H1 (cell line): ENCODE data around the gene VGLL1. TPM values are rescaled to one million over a fixed set of nuclear protein-coding genes. Genes with fewer than 3 reads are reported as not detected.

ENCODE experiments used
- CTCF ChIA-PET: fragments of 300-600 bp; sonication (Branson Sonifier 250); formaldehyde crosslinking; loops from one replicate; lab custom pipeline; 2021; ENCODE audit not compliant: partially characterized antibody; lab: Charles Lee
- POLR2A ChIA-PET: fragments of 300-600 bp; sonication (Branson Sonifier 250); formaldehyde crosslinking; loops from one replicate; lab custom pipeline; 2021; ENCODE audit warnings: inconsistent platforms; ENCODE audit not compliant: partially characterized antibody; lab: Charles Lee
- DNase-seq, 2 experiments: peaks; one replicate each; pipeline versions ENCODE4 v3.0.0 to v3.0.0-alpha.2; 2010 to 2022; ENCODE audit warnings: low spot score in 2 of 2, low read depth in 1 of 2, mixed read lengths in 1 of 2
- FAIRE-seq: peaks from 2 replicates; lab custom pipeline; 2011; peaks lifted over from hg19 to GRCh38; lab: Jason Lieb, UNC
- H2AFZ ChIP-seq: 2 replicates; pipeline ENCODE4 v1.8.1; 2012; ENCODE audit warnings: low read length, inconsistent platforms
- H2AK5ac ChIP-seq: 2 replicates; pipeline ENCODE4 v1.6.1; 2013; ENCODE audit warnings: low read depth, low read length
- H2BK120ac ChIP-seq: replicated peaks from 2 replicates; pipeline ENCODE3; 2013; ENCODE audit warnings: low read depth, low read length, inconsistent platforms
- H2BK12ac ChIP-seq: 2 replicates; pipeline ENCODE4 v1.6.1; 2013; ENCODE audit warnings: low read depth, low read length
- H2BK15ac ChIP-seq: 2 replicates; pipeline ENCODE4 v1.6.1; 2013; ENCODE audit warnings: low read length
- H2BK20ac ChIP-seq: 2 replicates; pipeline ENCODE4 v1.6.1; 2013; ENCODE audit warnings: low read length
- H2BK5ac ChIP-seq: 2 replicates; pipeline ENCODE4 v1.6.1; 2013; ENCODE audit warnings: low read depth, low read length
- H3K14ac ChIP-seq: 2 replicates; pipeline ENCODE4 v1.6.1; 2013; ENCODE audit warnings: inconsistent platforms; ENCODE audit not compliant: insufficient read length
- H3K18ac ChIP-seq: 2 replicates; pipeline ENCODE4 v1.6.1; 2013; ENCODE audit warnings: low read length; ENCODE audit errors: extremely low read depth
- H3K23ac ChIP-seq: 2 replicates; pipeline ENCODE4 v1.6.1; 2013; ENCODE audit warnings: inconsistent platforms; ENCODE audit not compliant: insufficient read length
- H3K23me2 ChIP-seq: 2 replicates; pipeline ENCODE4 v1.6.1; 2013; ENCODE audit warnings: low read depth, low read length
- H3K27ac ChIP-seq: 2 replicates; pipeline ENCODE4 v1.6.1; 2011; ENCODE audit warnings: low read depth, low read length, inconsistent platforms
- H3K27me3 ChIP-seq, 4 experiments: replicated peaks in 1 of 4; 1 replicate in 1 of 4; 2 replicates in 3 of 4; pipeline versions ENCODE4 v1.6.1 to v1.8.1; 2011 to 2013; ENCODE audit warnings: low read length in 3 of 4, mild to moderate bottlenecking in 3 of 4, inconsistent platforms in 2 of 4, mixed read lengths in 2 of 4, moderate library complexity in 1 of 4; ENCODE audit not compliant: control insufficient read depth in 3 of 4, insufficient read depth in 3 of 4; ENCODE audit errors: extremely low read depth in 1 of 4
- H3K36me3 ChIP-seq, 4 experiments: 2 replicates each; pipeline versions ENCODE4 v1.6.1 to v1.8.1; 2011 to 2013; ENCODE audit warnings: mild to moderate bottlenecking in 4 of 4, low read length in 3 of 4, moderate library complexity in 2 of 4, control low read depth in 1 of 4, inconsistent platforms in 1 of 4; ENCODE audit not compliant: insufficient read depth in 4 of 4, control insufficient read depth in 2 of 4
- H3K4ac ChIP-seq: replicated peaks from 2 replicates; pipeline ENCODE3; 2013; ENCODE audit warnings: low read length, low read depth, mixed read lengths, inconsistent platforms; ENCODE audit not compliant: insufficient read length
- H3K4me1 ChIP-seq, 4 experiments: replicated peaks in 1 of 4; 1 replicate in 1 of 4; 2 replicates in 3 of 4; pipeline versions ENCODE4 v1.6.1 to v1.8.1; 2011 to 2013; ENCODE audit warnings: low read length in 3 of 4, inconsistent platforms in 2 of 4, mixed read lengths in 1 of 4; ENCODE audit not compliant: insufficient read depth in 4 of 4, control insufficient read depth in 3 of 4
- H3K4me2 ChIP-seq, 2 experiments: 2 replicates each; pipeline versions ENCODE4 v1.6.1 to v1.8.1; 2011 to 2013; ENCODE audit warnings: low read depth in 2 of 2, low read length in 2 of 2, control low read depth in 1 of 2, inconsistent platforms in 1 of 2, mild to moderate bottlenecking in 1 of 2; ENCODE audit not compliant: insufficient read depth in 1 of 2
- H3K4me3 ChIP-seq, 4 experiments: fragments of 200-600, 300-600 bp in 1 of 4; sonication (generic), shearing (Covaris generic), sonication (Bioruptor Twin) in 1 of 4; 2 replicates each; pipeline versions ENCODE4 v1.5.1 to v1.8.1; 2011 to 2016; ENCODE audit warnings: low read length in 4 of 4, low read depth in 3 of 4, control low read depth in 2 of 4, inconsistent platforms in 2 of 4, mild to moderate bottlenecking in 2 of 4, mixed read lengths in 1 of 4, moderate library complexity in 1 of 4; ENCODE audit not compliant: insufficient read depth in 2 of 4; ENCODE audit errors: extremely low read depth in 1 of 4
- H3K56ac ChIP-seq: replicated peaks from 2 replicates; pipeline ENCODE3; 2013; ENCODE audit warnings: low read depth, mild to moderate bottlenecking, mixed read lengths, low read length, inconsistent platforms; ENCODE audit not compliant: insufficient read length
- H3K79me1 ChIP-seq: 2 replicates; pipeline ENCODE4 v1.6.1; 2013; ENCODE audit warnings: low read depth, low read length, control low read depth
- H3K79me2 ChIP-seq, 2 experiments: 2 replicates each; pipeline versions ENCODE4 v1.6.1 to v1.8.1; 2012 to 2013; ENCODE audit warnings: low read length in 2 of 2, mild to moderate bottlenecking in 2 of 2, inconsistent platforms in 1 of 2; ENCODE audit not compliant: insufficient read depth in 2 of 2, control insufficient read depth in 1 of 2
- H3K9ac ChIP-seq, 4 experiments: replicated peaks in 1 of 4; 1 replicate in 1 of 4; 2 replicates in 3 of 4; pipeline versions ENCODE4 v1.6.1 to v1.8.1; 2011 to 2013; ENCODE audit warnings: low read depth in 3 of 4, low read length in 3 of 4, control low read depth in 2 of 4, mild to moderate bottlenecking in 2 of 4, moderate library complexity in 2 of 4, inconsistent platforms in 1 of 4; ENCODE audit errors: extremely low read depth in 1 of 4
- H3K9me3 ChIP-seq, 2 experiments: 2 replicates each; pipeline versions ENCODE4 v1.6.1 to v1.8.1; 2012 to 2013; ENCODE audit warnings: mild to moderate bottlenecking in 2 of 2, moderate library complexity in 2 of 2, control low read depth in 1 of 2, inconsistent platforms in 1 of 2, low read depth in 1 of 2, low read length in 1 of 2, mixed read lengths in 1 of 2; ENCODE audit not compliant: insufficient read depth in 2 of 2
- H4K20me1 ChIP-seq, 2 experiments: replicated peaks in 1 of 2; 2 replicates each; pipeline versions ENCODE3 to v1.8.1; 2011 to 2013; ENCODE audit warnings: inconsistent platforms in 2 of 2, low read length in 2 of 2, mild to moderate bottlenecking in 1 of 2; ENCODE audit not compliant: insufficient read depth in 2 of 2, control insufficient read depth in 1 of 2
- H4K5ac ChIP-seq: 2 replicates; pipeline ENCODE4 v1.6.1; 2013; ENCODE audit warnings: low read length, low read depth, mixed read lengths, inconsistent platforms; ENCODE audit not compliant: insufficient read length
- H4K8ac ChIP-seq: 2 replicates; pipeline ENCODE4 v1.8.0; 2013; ENCODE audit warnings: mild to moderate bottlenecking, moderate library complexity, low read length, inconsistent platforms; ENCODE audit not compliant: insufficient read depth; ENCODE audit errors: extremely low read depth
- H4K91ac ChIP-seq: replicated peaks from 2 replicates; pipeline ENCODE3; 2013; ENCODE audit warnings: low read length, mixed read lengths, inconsistent platforms; ENCODE audit not compliant: insufficient read length
- TCF12 ChIP-seq: IDR thresholded peaks from 2 replicates; pipeline ENCODE4 v1.6.1; 2011; ENCODE audit warnings: low read depth, mild to moderate bottlenecking, low read length
- WGBS, 2 experiments: shearing (Covaris generic) in 1 of 2; methylation state at CpG; one replicate each; pipeline versions ENCODE4 v1.1.6 to v1.1.7; 2013 to 2015; ENCODE audit warnings: low lambda C conversion rate in 2 of 2, mixed read lengths in 2 of 2, inconsistent platforms in 1 of 2, low coverage in 1 of 2, missing lambda C conversion rate in 1 of 2; ENCODE audit not compliant: insufficient replicate concordance in 2 of 2, insufficient coverage in 1 of 2, insufficient read length in 1 of 2; ENCODE audit errors: extremely low coverage in 1 of 2, missing lambda C conversion rate in 1 of 2; 5-methylcytosine and 5-hydroxymethylcytosine counted together
- polyA plus RNA-seq, 7 experiments: library from polyadenylated mRNA; depleted of rRNA in 3 of 7; stranded (reverse) in 5 of 7; unstranded in 2 of 7; fragments of >200 nt in 5 of 7; fragments of 200-250 nt in 2 of 7; gene quantifications; 1 replicate in 5 of 7; 2 replicates in 1 of 7; 4 replicates in 1 of 7; pipeline versions ENCODE4 v1.2.1 to v1.2.3, GENCODE V29; 2011 to 2013; ENCODE audit warnings: missing spikeins in 2 of 7, mixed read lengths in 2 of 7
- total RNA-seq: library from RNA; stranded (reverse); fragmentation: NEBNext Ultra II Directional; extraction: Animal tissue kit (Norgen Biotek cat#: 25700); gene quantifications from 2 replicates; pipeline ENCODE4 v1.2.1, GENCODE V29; 2021
- TF ChIP-seq, protein P1 (sequence below): IDR thresholded peaks from 2 replicates; pipeline ENCODE4 v1.6.1; 2011; ENCODE audit warnings: low read depth, mild to moderate bottlenecking, low read length; ENCODE audit not compliant: insufficient read depth

The VGLL1 gene
- total and polyA plus RNA-seq, 2 of the 8 experiments (the other 6 are each of a cell fraction or from before 2014, with no cell fraction given): not detected

DNA sequence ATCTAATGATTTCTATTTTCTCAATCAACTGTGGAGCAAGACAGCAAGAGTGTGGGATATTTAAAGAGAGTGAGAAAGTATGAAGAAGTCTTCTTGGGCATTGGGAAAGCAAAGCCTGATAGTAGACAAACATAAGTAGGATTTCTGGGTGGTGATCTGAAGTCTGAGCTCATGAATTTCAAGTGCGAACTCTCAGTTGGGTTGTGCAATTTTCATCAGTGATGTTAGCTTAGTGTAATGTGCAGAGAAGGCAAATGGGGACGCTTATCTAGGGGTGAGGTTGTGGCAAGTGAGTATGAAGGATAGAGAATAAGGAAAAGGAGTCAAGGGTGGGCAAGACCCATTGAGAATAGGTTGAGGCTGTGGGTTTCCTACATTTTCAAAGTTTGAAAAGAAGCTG is 23.7 kb downstream of the VGLL1 start:
- no peak overlapping the region for H4K91ac ChIP-seq
- no peak overlapping the region for H3K9ac ChIP-seq
- no peaks in the 10 kb centered on the region for H3K4me1 ChIP-seq
- no peaks in the 10 kb centered on the region for H3K23me2 ChIP-seq
- no peak for DNase-seq
- no peaks in the 10 kb centered on the region for H3K79me2 ChIP-seq
- H3K4me2 ChIP-seq: no peak overlapping the region
- no peak overlapping the region for H3K18ac ChIP-seq
- no peaks in the 10 kb centered on the region for H3K9me3 ChIP-seq
- ChIA-PET CTCF (interaction anchor here (0.8 kb wide), 1 partner anchor 17 kb away, joined by 3 read pairs; no protein-coding TSS in a partner anchor), POLR2A (no interaction called here)
- no peak overlapping the region for H2BK12ac ChIP-seq
- no peak overlapping the region for H4K5ac ChIP-seq
- no peaks in the 10 kb centered on the region for H3K79me1 ChIP-seq
- H2AFZ ChIP-seq: no peak overlapping the region
- H3K36me3 ChIP-seq: no peaks in the 10 kb centered on the region
- H3K23ac ChIP-seq: no peak overlapping the region
- no peak for FAIRE-seq
- no peak overlapping the region for H3K14ac ChIP-seq
- no peaks in the 10 kb centered on the region for H3K27me3 ChIP-seq
- H4K8ac ChIP-seq: no peak overlapping the region
- no peak overlapping the region for H2BK15ac ChIP-seq
- no peak overlapping the region for H2AK5ac ChIP-seq
- no peak overlapping the region for H2BK120ac ChIP-seq
- TF ChIP-seq TCF12: no peak
- TF ChIP-seq, protein P1, sequence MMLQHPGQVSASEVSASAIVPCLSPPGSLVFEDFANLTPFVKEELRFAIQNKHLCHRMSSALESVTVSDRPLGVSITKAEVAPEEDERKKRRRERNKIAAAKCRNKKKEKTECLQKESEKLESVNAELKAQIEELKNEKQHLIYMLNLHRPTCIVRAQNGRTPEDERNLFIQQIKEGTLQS: no peak
- H3K4ac ChIP-seq: no peak overlapping the region
- no peak overlapping the region for H3K56ac ChIP-seq
- H2BK20ac ChIP-seq: no peak overlapping the region
- H2BK5ac ChIP-seq: no peak overlapping the region
- WGBS, 2 experiments: 81% methylated on average over 2 of the region's 2 CpGs; no CpG with 5 or more reads in 1 of the 2 experiments
- H3K4me3 ChIP-seq: no peak overlapping the region
- no peaks in the 10 kb centered on the region for H4K20me1 ChIP-seq
- H3K27ac ChIP-seq: no peak overlapping the region
